HepG2 (cell line): ENCODE results near the gene PCIF1. TPM values are rescaled to one million over a fixed set of nuclear protein-coding genes. Genes with fewer than 3 reads are reported as not detected.

Source experiments
- ARNT2 ChIP-seq: sonication (generic); formaldehyde crosslinking; IDR thresholded peaks from 2 replicates; pipeline ENCODE4 v1.8.0; 2022; ENCODE audit warnings: mild to moderate bottlenecking, low read depth, missing genetic modification reagents, moderate library complexity
- ETV6 ChIP-seq: sonication (generic); formaldehyde crosslinking; conservative IDR thresholded peaks from 2 replicates; pipeline ENCODE4 v1.4.0; 2020; ENCODE audit warnings: missing genetic modification reagents
- GATAD1 ChIP-seq: IDR thresholded peaks from 2 replicates; pipeline ENCODE4 v1.6.1; 2016; ENCODE audit warnings: missing genetic modification reagents, missing compliant biosample characterization
- IRX3 ChIP-seq: sonication (generic); formaldehyde crosslinking; IDR thresholded peaks from 2 replicates; pipeline ENCODE4 v1.8.1; 2023; ENCODE audit warnings: mild to moderate bottlenecking, low read depth, missing genetic modification reagents, borderline replicate concordance
- NFYC ChIP-seq: IDR thresholded peaks from 2 replicates; pipeline ENCODE4 v1.6.1; 2016; ENCODE audit warnings: missing genetic modification reagents, missing compliant biosample characterization
- RORA ChIP-seq: sonication (generic); formaldehyde crosslinking; IDR thresholded peaks from 2 replicates; pipeline ENCODE4 v1.5.0; 2020; ENCODE audit warnings: mild to moderate bottlenecking, missing genetic modification reagents, moderate library complexity
- TGIF2 ChIP-seq: IDR thresholded peaks from 2 replicates; pipeline ENCODE4 v1.6.1; 2016; ENCODE audit warnings: control low read depth, missing compliant biosample characterization
- TP53 ChIP-seq: sonication (generic); formaldehyde crosslinking; conservative IDR thresholded peaks from 2 replicates; pipeline ENCODE4 v1.4.0; 2020; ENCODE audit warnings: missing genetic modification reagents
- ZFP82 ChIP-seq: sonication (generic); formaldehyde crosslinking; IDR thresholded peaks from 2 replicates; pipeline ENCODE4 v1.5.1; 2020; ENCODE audit warnings: mild to moderate bottlenecking, missing genetic modification reagents, borderline replicate concordance
- ZNF331 ChIP-seq: sonication (generic); formaldehyde crosslinking; IDR thresholded peaks from 2 replicates; pipeline ENCODE4 v1.4.0; 2020; ENCODE audit warnings: missing genetic modification reagents
- ZNF367 ChIP-seq: sonication (generic); formaldehyde crosslinking; IDR thresholded peaks from 2 replicates; pipeline ENCODE4 v1.4.0; 2020; ENCODE audit warnings: missing genetic modification reagents, borderline replicate concordance
- ZNF431 ChIP-seq: sonication (generic); formaldehyde crosslinking; IDR thresholded peaks from 2 replicates; pipeline ENCODE4 v1.9.0; 2022; ENCODE audit warnings: missing genetic modification reagents, low read depth, mild to moderate bottlenecking, borderline replicate concordance
- polyA plus RNA-seq, 8 experiments: library from polyadenylated mRNA; depleted of rRNA in 3 of 8; stranded (reverse) in 7 of 8; unstranded in 1 of 8; fragments of >200 nt; fragmentation: Illumina TruSeq in 4 of 8; extraction: Trizol in 4 of 8; gene quantifications; 2 replicates each; pipeline versions ENCODE4 v1.2.1 to v1.2.3, GENCODE V29; 2011 to 2016; ENCODE audit warnings: low read depth in 4 of 8, missing spikeins in 1 of 8, mixed read lengths in 1 of 8; ENCODE audit not compliant: insufficient read depth in 1 of 8
- total RNA-seq, 5 experiments: library from RNA; depleted of rRNA; stranded (reverse); fragments of >200 nt; fragmentation: Illumina TruSeq; extraction: Trizol; gene quantifications; 2 replicates each; pipeline ENCODE4 v1.2.3, GENCODE V29; 2016; ENCODE audit warnings: low read depth in 1 of 5
- TF ChIP-seq, protein P1 (sequence below): sonication (generic); formaldehyde crosslinking; IDR thresholded peaks from 2 replicates; pipeline ENCODE4 v1.4.0; 2020; ENCODE audit warnings: missing genetic modification reagents
- TF ChIP-seq, protein P2 (sequence below): sonication (generic); formaldehyde crosslinking; IDR thresholded peaks from 2 replicates; pipeline ENCODE4 v1.4.0; 2020; ENCODE audit warnings: missing genetic modification reagents
- TF ChIP-seq, protein P3 (sequence below): sonication (generic); formaldehyde crosslinking; IDR thresholded peaks from 2 replicates; pipeline ENCODE4 v1.8.0; 2022; ENCODE audit warnings: missing genetic modification reagents, mild to moderate bottlenecking, borderline replicate concordance
- TF ChIP-seq, protein P4 (sequence below): sonication (generic); formaldehyde crosslinking; IDR thresholded peaks from 2 replicates; pipeline ENCODE4 v1.5.1; 2020; ENCODE audit warnings: missing genetic modification reagents, mild to moderate bottlenecking, borderline replicate concordance

Gene PCIF1
- total and polyA plus RNA-seq, 2 of the 13 experiments (the other 11 are each of a cell fraction or from before 2014, with no cell fraction given): 20.9 to 24.4 TPM

DNA sequence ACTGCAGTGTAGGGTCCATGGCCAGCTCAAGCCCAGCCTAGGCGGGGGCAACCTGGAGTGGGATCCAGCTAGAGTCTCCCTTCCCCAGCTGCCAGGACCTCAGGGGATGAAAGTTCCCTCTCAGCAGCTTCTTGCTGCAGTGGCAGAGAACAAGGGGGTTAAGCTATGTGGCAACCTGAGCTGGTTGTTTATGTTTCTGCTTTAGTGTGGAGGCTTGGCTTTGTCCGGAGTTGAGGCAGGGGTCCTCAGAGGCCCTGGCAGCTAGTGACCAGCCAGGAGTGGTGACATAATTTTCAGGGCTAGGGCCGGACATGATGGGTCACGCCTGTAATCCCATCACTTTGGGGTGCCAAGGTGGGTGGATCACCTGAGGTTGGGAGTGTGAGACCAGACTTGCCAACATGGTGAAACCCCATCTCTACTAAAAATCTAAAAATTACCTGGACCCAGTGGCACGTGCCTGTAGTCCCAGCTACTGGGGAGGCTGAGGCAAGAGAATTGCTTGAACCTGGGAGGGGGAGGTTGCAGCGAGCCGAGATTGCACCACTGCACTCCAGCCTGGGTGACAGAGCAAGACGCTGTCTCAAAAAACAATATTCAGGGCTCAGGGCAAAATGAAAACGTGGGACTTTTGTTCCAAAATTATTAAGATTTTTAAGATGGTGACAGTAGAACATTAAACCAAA is 8.5 kb upstream of the PCIF1 start (continued):
- no peak for TF ChIP-seq ZNF367
- TF ChIP-seq RORA: no peak
- TF ChIP-seq TGIF2 (CRISPR knock-in tag): 0 out of 2 replicates have a peak, but pooled peaks have one; percentile 53
- TF ChIP-seq GATAD1 (CRISPR knock-in tag): no peak
- TF ChIP-seq, protein P1, sequence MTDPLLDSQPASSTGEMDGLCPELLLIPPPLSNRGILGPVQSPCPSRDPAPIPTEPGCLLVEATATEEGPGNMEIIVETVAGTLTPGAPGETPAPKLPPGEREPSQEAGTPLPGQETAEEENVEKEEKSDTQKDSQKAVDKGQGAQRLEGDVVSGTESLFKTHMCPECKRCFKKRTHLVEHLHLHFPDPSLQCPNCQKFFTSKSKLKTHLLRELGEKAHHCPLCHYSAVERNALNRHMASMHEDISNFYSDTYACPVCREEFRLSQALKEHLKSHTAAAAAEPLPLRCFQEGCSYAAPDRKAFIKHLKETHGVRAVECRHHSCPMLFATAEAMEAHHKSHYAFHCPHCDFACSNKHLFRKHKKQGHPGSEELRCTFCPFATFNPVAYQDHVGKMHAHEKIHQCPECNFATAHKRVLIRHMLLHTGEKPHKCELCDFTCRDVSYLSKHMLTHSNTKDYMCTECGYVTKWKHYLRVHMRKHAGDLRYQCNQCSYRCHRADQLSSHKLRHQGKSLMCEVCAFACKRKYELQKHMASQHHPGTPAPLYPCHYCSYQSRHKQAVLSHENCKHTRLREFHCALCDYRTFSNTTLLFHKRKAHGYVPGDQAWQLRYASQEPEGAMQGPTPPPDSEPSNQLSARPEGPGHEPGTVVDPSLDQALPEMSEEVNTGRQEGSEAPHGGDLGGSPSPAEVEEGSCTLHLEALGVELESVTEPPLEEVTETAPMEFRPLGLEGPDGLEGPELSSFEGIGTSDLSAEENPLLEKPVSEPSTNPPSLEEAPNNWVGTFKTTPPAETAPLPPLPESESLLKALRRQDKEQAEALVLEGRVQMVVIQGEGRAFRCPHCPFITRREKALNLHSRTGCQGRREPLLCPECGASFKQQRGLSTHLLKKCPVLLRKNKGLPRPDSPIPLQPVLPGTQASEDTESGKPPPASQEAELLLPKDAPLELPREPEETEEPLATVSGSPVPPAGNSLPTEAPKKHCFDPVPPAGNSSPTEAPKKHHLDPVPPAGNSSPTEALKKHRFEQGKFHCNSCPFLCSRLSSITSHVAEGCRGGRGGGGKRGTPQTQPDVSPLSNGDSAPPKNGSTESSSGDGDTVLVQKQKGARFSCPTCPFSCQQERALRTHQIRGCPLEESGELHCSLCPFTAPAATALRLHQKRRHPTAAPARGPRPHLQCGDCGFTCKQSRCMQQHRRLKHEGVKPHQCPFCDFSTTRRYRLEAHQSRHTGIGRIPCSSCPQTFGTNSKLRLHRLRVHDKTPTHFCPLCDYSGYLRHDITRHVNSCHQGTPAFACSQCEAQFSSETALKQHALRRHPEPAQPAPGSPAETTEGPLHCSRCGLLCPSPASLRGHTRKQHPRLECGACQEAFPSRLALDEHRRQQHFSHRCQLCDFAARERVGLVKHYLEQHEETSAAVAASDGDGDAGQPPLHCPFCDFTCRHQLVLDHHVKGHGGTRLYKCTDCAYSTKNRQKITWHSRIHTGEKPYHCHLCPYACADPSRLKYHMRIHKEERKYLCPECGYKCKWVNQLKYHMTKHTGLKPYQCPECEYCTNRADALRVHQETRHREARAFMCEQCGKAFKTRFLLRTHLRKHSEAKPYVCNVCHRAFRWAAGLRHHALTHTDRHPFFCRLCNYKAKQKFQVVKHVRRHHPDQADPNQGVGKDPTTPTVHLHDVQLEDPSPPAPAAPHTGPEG: no peak; the same call in 1 of the 2 replicates
- TF ChIP-seq, protein P2, sequence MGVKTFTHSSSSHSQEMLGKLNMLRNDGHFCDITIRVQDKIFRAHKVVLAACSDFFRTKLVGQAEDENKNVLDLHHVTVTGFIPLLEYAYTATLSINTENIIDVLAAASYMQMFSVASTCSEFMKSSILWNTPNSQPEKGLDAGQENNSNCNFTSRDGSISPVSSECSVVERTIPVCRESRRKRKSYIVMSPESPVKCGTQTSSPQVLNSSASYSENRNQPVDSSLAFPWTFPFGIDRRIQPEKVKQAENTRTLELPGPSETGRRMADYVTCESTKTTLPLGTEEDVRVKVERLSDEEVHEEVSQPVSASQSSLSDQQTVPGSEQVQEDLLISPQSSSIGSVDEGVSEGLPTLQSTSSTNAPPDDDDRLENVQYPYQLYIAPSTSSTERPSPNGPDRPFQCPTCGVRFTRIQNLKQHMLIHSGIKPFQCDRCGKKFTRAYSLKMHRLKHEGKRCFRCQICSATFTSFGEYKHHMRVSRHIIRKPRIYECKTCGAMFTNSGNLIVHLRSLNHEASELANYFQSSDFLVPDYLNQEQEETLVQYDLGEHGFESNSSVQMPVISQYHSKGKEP (CRISPR knock-in tag): no peak
- TF ChIP-seq, protein P3, sequence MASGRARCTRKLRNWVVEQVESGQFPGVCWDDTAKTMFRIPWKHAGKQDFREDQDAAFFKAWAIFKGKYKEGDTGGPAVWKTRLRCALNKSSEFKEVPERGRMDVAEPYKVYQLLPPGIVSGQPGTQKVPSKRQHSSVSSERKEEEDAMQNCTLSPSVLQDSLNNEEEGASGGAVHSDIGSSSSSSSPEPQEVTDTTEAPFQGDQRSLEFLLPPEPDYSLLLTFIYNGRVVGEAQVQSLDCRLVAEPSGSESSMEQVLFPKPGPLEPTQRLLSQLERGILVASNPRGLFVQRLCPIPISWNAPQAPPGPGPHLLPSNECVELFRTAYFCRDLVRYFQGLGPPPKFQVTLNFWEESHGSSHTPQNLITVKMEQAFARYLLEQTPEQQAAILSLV (CRISPR knock-in tag): no peak
- no peak; the same call in 1 of the 2 replicates for TF ChIP-seq ARNT2 (CRISPR knock-in tag)
- no peak for TF ChIP-seq ETV6 (CRISPR knock-in tag)
- no peak for TF ChIP-seq ZNF331 (CRISPR knock-in tag)
- no peak for TF ChIP-seq NFYC (CRISPR knock-in tag)
- TF ChIP-seq TP53: no peak
- TF ChIP-seq ZFP82 (CRISPR knock-in tag): no peak
- TF ChIP-seq, protein P4, sequence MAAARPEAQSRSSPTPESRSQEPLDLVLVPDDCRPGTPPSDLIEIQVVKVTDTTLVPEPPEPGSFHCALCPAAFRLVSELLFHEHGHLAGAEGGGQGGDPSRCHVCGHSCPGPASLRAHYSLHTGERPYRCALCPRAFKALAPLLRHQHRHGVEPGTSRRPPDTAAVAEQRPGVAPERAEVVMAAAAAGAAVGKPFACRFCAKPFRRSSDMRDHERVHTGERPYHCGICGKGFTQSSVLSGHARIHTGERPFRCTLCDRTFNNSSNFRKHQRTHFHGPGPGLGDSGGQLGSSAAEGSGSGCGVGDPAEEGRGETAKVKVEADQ (CRISPR knock-in tag): no peak
- no peak for TF ChIP-seq IRX3
- no peak for TF ChIP-seq ZNF431 (CRISPR knock-in tag)
